ENCODE data around the gene GMPPB. TPM values are rescaled to one million over a fixed set of nuclear protein-coding genes. Genes with fewer than 3 reads are reported as not detected.

The GMPPB gene
- total and polyA plus RNA-seq, 2 of the 8 experiments (the other 6 are each of a cell fraction or from before 2014, with no cell fraction given), result 20.9 to 23.9 TPM

- Histone ChIP-seq H3K27ac (ENCODE audit: low read depth, low read length) (no peak overlapping the region), H2AK5ac (ENCODE audit: low read depth, low read length) (no peak overlapping the region), H2BK5ac (ENCODE audit: low read depth, low read length) (no peak overlapping the region), H3K18ac (ENCODE audit: extremely low read depth, low read length) (no peak overlapping the region), H3K9me3 (ENCODE audit: insufficient read depth in 2 of 2, low read depth in 1 of 2, low read length in 1 of 2) (no peaks in the 10 kb centered on the region), H3K4ac (replicated peaks; ENCODE audit: insufficient read length, low read depth, low read length) (no peak overlapping the region), H4K8ac (ENCODE audit: extremely low read depth, insufficient read depth, low read length) (no peak overlapping the region), H3K4me3 (ENCODE audit: extremely low read depth in 1 of 4, insufficient read depth in 2 of 4, low read depth in 3 of 4, low read length in 4 of 4) (no peak overlapping the region), H3K56ac (replicated peaks; ENCODE audit: insufficient read length, low read depth, low read length) (no peak overlapping the region), H2BK15ac (ENCODE audit: low read length) (no peak overlapping the region), H3K4me1 (replicated peaks in 1 of 4; ENCODE audit: control insufficient read depth in 3 of 4, insufficient read depth in 4 of 4, low read length in 3 of 4) (no peaks in the 10 kb centered on the region), H3K23me2 (ENCODE audit: low read depth, low read length) (no peaks in the 10 kb centered on the region; the same call in 1 of the 2 replicates), H2BK12ac (ENCODE audit: low read depth, low read length) (no peak overlapping the region), H2AFZ (ENCODE audit: low read length) (no peak overlapping the region), H3K4me2 (ENCODE audit: insufficient read depth in 1 of 2, low read depth in 2 of 2, low read length in 2 of 2) (no peak overlapping the region), H4K91ac (replicated peaks; ENCODE audit: insufficient read length, low read length) (no peak overlapping the region), H3K79me1 (ENCODE audit: low read depth, low read length) (peaks cover 8% of the 10 kb centered on the region), H3K14ac (ENCODE audit: insufficient read length) (no peak overlapping the region), H4K20me1 (replicated peaks in 1 of 2; ENCODE audit: control insufficient read depth in 1 of 2, insufficient read depth in 2 of 2, low read length in 2 of 2) (peaks cover 0 to 2% of the 10 kb centered on the region in 2 experiments), H3K79me2 (ENCODE audit: control insufficient read depth in 1 of 2, insufficient read depth in 2 of 2, low read length in 2 of 2) (peaks cover 6 to 83% of the 10 kb centered on the region in 2 experiments; a peak in 2 of 4 replicates), H3K9ac (replicated peaks in 1 of 4; ENCODE audit: extremely low read depth in 1 of 4, low read depth in 3 of 4, low read length in 3 of 4) (no peak overlapping the region), H4K5ac (ENCODE audit: insufficient read length, low read depth, low read length) (no peak overlapping the region), H3K23ac (ENCODE audit: insufficient read length) (no peak overlapping the region), H3K27me3 (replicated peaks in 1 of 4; ENCODE audit: control insufficient read depth in 3 of 4, extremely low read depth in 1 of 4, insufficient read depth in 3 of 4, low read length in 3 of 4) (no peaks in the 10 kb centered on the region), H2BK120ac (replicated peaks; ENCODE audit: low read depth, low read length) (no peak overlapping the region), H2BK20ac (ENCODE audit: low read length) (no peak overlapping the region), H3K36me3 (ENCODE audit: control insufficient read depth in 2 of 4, insufficient read depth in 4 of 4, low read length in 3 of 4) (peaks cover 0 to 3% (median 0%) of the 10 kb centered on the region in 4 experiments; a peak in 2 of 8 replicates)
- 100% methylated on average over 1 of the region's 2 CpGs; no CpG with 5 or more reads in 1 of the 2 experiments for WGBS, 2 experiments (ENCODE audit: extremely low coverage in 1 of 2, insufficient coverage in 1 of 2, insufficient read length in 1 of 2, insufficient replicate concordance in 2 of 2, low coverage in 1 of 2, low lambda C conversion rate in 2 of 2, missing lambda C conversion rate in 1 of 2)
- DNase-seq (ENCODE audit: low read depth in 1 of 2, low spot score in 2 of 2), result no peak
- ChIA-PET CTCF (ENCODE audit: partially characterized antibody) (interaction anchor here (1.5 kb wide), 1 partner anchor 67 kb away, joined by 3 read pairs; no protein-coding TSS in a partner anchor), POLR2A (ENCODE audit: partially characterized antibody) (interaction anchor here (0.6 to 2.8 kb wide), 4 partner anchors 13 to 521 kb away, joined by 3 to 7 read pairs (median 3); partner anchors contain the start of gene IP6K1)
- FAIRE-seq, result no peak
Measured at GRCh38 chr3:49772703-49773102, 49.0 kb upstream of the GMPPB start.

Data from H1 (cell line).